ENCODE measurements around the gene EDRF1.
"Not testable (repeated sequence)": the region's sequence is repeated elsewhere in the genome, so short reads cannot be mapped to it uniquely, and the experiment has no call there.

The EDRF1 gene, protein sequence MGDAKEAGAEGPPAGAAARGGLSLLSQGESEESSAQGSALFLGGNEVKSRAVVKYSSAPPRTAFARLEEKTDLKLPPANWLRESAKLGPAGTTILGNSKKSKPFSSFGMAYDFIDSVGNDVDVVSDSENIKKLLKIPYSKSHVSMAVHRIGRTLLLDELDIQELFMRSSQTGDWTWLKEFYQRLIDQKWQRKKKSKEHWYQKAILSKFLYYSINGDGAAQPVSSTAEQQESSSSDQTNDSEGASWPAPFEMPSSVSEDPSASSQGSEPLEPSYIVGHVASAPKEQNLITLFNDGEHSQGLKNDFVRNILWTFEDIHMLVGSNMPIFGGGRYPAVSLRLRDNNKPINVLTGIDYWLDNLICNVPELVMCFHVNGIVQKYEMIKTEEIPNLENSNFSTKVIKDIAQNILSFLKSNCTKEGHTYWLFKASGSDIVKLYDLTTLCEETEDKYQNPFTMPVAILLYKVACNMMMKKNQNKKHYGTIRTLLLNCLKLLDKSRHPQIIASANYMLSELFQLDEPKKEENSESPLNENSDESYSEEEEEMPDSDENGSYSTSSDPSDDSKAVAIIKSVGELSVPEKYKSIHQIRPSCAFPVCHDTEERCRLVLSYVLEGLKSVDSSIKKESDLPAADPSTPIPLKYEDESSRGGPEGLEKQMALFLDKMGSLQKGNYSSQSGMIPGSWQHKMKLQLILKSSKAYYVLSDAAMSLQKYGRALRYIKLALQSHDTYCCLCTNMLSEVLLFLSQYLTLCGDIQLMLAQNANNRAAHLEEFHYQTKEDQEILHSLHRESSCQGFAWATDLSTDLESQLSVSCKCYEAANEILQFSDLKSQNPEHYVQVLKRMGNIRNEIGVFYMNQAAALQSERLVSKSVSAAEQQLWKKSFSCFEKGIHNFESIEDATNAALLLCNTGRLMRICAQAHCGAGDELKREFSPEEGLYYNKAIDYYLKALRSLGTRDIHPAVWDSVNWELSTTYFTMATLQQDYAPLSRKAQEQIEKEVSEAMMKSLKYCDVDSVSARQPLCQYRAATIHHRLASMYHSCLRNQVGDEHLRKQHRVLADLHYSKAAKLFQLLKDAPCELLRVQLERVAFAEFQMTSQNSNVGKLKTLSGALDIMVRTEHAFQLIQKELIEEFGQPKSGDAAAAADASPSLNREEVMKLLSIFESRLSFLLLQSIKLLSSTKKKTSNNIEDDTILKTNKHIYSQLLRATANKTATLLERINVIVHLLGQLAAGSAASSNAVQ

DNA sequence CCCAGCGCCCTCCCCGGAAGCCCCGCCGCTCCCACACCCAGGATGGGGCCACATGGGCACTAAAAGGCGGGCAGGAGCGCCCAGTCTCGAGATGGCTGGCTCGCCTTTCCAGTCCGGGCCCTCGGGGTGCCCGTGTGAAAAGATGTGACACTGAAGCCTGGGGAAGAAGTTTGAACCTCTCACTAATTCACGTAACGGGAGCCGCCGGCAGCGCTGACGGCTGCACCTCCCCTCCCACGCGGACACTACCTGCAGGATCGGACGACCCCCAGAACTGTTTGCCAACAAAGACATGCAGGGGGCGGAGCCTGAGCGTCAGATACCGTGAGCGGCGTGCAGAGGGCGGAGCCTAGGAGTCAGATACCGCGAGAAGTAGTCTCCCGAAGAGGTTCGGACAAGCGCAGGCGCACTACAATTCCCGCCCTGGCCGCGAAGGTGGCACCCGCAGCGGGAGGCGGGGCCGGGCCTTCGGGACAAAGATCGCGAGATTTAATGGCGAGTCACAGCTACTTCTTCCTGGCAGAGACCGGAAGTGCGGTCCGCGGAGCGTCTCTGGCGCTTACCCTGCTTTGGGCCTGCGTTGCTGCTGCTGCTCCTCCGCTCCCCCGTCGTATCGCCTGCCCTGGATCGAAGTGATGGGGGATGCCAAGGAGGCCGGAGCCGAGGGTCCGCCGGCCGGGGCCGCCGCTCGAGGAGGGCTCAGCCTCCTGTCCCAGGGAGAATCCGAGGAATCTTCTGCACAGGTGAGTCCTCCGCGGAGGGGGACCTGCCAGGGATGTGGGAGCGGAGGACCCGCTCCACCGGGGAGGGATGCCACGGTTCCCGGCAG is at the start of gene EDRF1:
Gene EDRF1 (plus strand): TSS at position 537 of the 829 bp plus-strand sequence. CDS start 99 bp downstream, at position 636.
- peak; percentile 97 to 99 for DNase-seq (ENCODE audit: low read depth in 2 of 2)

DNA sequence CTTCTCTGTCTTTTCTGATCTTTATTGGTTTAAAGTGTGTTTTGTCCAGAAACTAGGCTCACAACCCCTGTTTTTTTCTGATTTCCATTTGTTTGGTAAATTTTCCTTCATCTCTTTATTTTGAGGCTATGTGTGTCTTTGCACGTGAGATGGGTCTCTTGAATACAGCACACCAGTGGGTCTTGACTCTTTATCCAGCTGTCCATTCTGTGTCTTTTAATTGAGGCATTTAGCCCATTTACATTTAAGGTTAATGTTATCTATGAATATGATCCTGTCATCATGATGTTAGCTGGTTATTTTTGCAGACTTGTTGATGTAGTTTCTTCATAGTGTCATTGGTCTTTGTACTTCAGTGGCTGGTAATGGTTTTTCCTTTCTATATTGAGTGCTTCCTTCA is 46.6 kb upstream of the EDRF1 start:
- DNase-seq (ENCODE audit: low read depth in 2 of 2) = no peak

DNA sequence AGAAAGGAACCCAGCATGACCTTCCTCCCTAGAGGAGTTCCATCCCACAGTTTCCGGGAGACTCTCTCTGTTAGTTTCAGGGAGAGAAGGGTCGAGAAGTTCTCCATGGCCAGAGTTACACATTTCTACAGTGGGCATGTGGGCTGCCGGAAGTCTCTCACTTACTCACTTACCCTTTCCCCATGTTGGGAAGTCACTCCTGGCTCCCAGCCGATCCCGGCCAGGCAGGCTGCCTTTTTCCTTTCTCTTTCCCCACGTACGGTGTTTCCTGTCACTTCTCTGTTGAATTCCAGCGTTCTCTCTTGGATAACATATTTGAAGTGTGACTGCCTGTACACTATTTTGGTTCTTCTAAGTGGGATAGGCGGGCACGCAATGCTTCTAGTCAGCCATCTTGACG is 40.1 kb upstream of the EDRF1 start:
- no peak for DNase-seq (ENCODE audit: low read depth in 2 of 2)

DNA sequence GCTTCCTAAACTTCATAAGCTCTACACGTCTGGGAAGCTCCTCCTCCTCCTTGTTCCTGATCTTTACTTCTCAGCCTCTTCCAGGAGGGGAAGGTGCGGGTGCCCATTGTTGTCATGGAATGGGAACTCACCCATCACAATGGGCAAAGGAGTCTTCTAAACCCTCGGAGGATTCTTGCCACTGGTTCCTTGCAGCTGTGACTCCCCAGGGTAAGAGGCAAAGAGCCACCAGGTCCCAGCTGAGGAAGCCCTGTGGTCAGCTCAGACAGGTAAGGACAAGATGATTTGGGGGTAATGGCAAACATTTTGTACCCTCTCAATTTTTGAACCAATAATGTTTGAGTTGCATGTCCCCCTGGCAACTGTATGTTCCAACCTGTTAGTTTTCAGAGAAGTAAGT is 36.4 kb upstream of the EDRF1 start, which contains the start of gene TEX36:
Gene TEX36 (minus strand): TSS at position 101 of the 400 bp plus-strand sequence. CDS start 174 bp downstream, outside the sequence.
- no peak for DNase-seq (ENCODE audit: low read depth in 2 of 2)

DNA sequence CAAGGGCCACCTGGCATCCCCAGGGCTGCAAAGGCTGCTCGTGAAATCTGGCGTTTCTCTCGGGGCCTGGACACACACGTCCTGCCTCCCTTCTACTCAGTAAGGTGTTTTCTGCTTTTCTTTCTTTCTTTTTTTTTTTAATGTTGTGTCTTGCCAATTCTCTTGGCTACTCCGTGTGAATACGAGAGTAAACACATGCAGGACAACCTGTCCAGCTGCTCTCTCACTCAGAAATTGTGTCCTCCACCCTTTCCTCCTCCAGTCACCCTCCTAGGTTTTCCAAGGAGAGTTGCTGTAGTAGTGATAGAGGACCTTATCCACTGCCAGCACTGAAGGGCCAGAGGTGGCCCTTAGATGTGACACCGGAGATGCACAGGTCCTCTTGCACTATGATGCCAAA is 35.7 kb upstream of the EDRF1 start:
- DNase-seq (ENCODE audit: low read depth in 2 of 2) = no peak

DNA sequence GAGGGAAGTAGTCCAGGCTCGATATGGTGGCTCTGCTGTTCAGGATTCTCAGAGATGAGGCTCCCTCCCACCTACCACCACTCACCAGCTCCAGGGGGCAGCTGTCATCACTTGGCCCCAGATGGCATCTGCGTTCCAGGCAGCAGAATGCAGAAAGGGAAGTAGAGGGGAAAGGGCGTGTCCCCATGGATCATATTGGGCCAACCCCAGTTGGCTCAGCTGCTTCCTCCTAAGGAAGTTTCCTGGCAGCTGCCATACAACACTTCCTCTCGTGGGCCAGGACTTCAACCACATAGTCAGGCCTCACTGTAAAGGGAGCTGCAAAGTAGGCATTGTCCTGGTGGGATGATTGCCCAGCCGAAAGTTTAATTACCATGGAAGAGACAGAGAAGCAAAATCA is 34.9 kb upstream of the EDRF1 start:
- no peak for DNase-seq (ENCODE audit: low read depth in 2 of 2)

DNA sequence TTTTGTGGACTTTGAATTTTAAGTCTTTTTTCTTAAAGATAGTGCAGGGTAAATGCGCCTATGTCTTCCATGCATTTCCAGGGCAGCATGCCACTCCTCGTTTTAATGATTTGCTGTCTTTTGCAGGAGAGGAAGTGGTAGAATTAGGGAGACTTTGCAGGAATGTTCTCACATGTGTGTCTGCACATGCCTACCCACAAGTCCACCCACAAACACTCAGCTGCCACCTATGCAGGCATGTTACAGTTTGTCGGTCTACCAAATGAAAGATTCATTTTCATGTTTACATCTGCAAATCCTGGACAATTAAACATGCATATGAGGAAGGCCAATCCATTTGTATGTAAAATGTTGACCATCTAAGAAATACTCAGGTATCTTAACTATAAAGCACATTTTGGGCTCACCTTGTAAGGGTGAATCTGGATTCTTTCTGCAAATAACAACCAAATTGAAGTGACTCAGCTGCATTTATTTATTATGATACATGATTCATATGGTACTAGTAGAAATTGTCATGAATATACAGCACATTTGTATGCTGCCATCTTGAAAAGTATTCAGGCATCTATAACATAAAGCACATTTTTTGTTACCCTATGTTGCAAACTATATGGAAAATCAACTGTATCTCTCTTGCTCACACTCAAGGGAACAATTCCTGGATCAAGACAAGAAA is 31.9 kb upstream of the EDRF1 start:
- no peak for DNase-seq (ENCODE audit: low read depth in 2 of 2)

DNA sequence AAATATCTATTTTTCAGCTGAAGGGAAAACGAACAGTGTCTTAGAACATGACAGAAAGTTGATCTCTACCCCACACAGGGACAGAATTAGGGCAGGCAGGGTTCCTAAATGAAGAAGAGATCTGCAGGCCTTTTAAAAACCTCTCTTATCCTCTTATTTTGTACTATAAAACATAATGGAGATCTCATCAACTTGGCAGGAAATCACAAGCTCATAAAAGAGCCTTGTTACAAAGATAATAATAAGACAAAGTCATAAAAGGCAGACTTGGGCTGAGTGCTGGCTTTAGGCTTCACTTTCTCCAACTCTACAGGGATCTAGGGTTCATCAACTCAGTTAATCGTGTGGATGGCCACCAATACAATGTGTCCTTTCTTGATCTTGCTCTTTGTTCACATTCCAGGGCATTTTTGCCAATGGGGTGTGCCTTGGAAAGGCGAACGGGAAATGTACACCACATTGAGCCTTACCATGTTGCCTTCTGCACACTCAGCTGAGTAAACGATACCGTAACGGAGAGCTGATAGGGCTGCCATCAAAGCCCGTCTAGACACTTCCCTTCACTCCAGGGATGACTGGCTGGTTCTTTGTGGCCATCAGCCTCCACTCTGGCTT is 29.4 kb upstream of the EDRF1 start:
- no peak for DNase-seq (ENCODE audit: low read depth in 2 of 2)

DNA sequence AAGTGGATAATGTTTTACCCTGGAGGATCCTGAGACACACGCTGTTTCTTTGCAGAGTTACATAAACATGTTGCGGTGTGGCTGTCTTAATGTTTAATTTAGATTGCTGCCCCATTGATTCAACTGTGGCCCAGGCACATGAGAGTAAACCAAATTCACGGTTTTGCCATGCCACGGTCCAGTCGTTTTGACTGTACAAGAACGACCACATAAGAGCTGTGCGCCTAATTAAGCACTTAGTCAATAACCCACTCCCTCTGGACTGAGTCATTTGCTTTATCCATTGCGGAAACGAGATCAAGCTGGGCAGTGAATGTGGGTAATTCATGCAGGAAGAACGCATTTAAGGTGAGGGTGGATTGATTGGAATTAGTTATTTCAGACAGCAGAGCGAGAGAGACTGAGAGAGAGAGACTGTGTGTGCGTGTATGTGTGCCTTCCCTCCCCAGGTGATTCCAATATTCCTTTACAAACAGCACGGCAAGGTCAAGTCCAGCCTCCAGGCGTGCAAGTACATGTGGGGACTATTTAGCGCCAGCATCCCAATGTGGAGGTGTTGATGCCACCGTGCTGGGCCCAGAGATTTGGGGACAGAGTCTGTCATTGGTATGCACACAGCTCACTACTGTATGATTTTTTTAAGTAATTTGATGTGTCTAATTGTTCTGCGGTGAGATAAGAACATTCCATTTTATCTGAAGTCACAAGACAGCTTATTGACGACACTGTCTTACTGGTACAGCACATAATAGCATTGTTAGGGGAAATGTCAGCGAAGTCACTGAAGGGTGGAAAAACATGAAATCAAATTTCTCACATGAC is 28.1 kb upstream of the EDRF1 start:
- no peak for DNase-seq (ENCODE audit: low read depth in 2 of 2)

DNA sequence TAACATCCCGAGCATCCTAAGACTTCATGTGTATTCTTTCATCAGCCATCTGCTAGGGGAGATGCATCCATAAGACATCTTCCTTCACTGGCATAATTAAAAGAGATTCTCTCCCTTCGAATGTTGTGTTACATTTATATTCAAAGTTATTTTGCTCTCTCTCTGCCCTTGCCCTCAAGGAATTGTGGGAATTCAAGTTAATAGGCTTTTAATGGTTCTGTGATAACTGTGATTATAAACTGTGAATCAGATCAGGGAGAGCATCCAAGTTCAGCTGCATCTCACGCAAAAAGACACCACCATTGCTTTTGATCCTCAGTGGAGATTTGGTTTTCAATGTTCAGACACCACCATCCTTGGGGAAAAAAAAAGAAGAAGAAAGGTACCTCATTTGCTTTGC is 27.3 kb upstream of the EDRF1 start:
- DNase-seq (ENCODE audit: low read depth in 2 of 2) = no peak

DNA sequence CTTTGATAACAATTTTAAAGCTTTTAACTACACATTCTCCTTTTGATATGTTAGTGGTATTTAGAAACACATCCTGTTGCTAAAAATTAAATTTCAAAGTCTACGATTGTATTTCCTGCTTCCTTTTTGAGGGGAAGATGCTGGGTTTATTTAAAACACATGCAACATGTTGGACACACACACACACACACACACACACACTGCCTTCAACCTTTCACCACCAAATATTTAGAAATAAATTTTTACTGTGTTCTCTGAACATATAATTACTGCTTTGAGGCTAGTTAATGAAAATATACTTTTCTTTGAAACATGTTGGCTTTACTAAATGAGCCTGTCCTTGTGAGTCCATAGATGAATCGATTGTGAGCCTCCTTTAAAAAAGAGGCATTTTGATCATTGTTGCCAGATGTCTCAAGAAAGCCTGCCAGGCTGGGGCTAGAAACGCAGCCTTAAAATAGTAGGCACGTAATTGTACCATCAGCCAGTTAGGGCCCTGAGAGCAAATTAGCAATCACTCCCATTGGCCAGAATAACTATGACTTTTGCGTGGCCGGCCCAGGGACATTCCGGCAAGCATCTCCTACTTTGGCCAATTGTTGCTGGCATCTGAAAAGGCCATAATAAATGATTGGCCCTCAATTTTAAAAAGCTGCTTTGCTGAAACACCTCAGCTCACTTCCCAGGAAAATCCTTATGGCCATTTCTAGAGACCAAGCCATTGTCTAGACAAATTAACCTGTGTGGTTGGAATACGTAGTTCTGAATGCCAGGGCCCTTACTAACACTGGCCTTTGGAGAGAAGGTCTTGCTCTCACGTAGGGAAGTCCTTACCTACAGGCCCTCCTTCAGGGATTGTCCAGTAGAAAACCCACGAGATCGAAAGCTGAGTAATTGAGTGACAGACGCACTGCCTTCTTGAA is 26.6 kb upstream of the EDRF1 start:
- DNase-seq (ENCODE audit: low read depth in 2 of 2) = no peak

DNA sequence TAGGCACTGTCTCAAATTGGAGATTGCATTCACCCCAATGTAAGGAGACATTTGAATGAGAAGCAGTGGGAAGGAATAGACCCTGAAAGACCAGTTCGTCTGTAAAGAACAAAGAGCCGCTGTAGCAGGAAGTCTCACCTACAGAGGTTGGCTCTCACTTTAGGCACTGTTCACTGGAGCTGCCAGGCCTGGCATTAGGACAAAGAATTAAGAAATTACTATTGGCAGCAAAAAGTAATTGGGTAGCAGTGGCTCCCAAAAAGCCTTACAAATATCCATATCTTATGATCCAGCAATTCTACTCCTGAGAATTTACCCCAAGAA is 26.0 kb upstream of the EDRF1 start:
- DNase-seq (ENCODE audit: low read depth in 2 of 2) = no peak

DNA sequence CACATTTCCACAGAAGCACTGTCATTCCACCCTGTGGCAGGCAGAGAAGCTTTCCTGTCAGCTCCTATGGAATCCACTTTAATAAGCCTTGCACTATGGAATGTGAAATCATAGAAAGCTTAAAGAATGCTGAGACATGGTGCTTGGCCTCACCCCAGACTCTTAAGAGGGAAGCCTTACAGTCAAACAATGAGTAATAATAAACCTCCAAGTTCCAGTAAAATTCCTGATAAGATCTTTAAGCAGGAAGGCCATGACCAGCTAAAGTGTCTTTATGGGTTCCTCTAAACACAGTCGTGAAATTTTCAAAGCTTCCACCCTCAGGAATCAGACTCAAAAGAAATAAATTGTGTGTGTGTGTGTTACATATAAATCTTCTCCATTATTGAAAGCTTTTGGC is 24.6 kb upstream of the EDRF1 start:
- no peak for DNase-seq (ENCODE audit: low read depth in 2 of 2)

DNA sequence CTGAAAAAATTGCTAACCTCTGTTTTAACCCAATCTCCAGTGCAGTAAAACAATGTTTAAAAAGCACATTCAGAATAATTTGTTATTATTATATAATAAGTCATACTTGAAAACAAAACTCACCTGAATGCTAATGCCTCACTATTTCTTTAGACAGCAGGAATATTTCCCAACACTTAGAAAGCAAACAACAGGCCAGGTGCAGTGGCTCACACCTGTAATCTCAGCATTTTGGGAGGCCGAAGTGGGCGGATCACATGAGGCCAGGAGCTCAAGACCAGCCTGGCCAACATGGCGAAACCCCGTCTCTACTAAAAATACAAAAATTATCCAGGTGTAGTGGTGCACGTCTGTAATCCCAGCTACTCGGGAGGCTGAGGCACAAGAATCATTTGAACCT is 22.6 kb upstream of the EDRF1 start:
- not testable (repeated sequence) for DNase-seq (ENCODE audit: low read depth in 2 of 2)

DNA sequence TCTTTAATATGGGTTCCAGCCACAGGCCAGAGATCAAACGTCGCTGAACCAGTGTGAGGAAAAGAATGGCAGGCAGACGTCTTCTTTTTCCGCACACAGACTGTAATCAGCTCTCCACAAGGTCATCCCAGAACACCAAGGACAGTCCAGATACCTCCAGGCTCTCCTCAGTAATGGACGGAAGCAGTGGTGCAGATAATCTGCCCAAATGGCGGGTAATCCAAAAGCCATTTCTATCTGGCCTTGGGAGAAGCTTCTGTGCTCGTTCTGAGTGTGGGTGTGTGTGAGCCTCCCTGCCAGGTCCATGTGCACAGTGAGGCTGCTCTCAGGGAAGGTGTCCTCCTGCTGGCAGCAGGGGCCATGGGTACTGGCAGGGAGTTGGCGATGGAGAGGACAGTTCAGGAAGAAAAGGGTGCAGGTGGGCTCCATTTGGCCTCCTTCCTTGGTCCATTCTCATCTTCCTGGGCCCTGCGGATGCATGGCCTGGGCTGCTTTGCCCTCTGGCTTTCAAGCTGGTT is 21.0 kb upstream of the EDRF1 start:
- no peak for DNase-seq (ENCODE audit: low read depth in 2 of 2)

DNA sequence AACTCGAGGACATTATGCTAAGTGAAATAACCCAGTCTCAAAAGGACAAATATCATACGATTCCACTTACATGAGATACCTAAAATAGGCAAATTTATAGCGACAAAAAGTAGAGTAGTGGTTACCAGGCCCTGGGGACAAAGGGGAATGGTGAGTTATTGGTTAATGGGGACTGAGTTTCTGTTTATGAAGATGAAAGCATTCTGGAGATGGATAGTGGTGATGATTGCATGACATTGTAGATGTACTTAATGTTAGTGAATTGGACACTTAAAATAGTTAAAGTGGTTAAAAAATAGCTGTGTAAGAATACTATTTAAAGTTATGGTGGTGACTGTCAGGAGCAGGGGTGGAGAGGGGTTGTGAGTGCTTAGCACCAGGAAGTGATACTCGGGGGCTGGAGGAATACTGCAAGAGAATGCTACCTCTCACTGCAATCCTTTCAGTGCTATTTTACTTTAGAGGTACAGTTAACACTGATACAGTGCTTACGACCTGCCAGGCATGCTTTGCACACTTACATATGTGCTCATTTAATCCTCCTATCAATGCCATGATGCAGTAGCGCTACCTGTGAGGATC is 19.9 kb upstream of the EDRF1 start:
- DNase-seq (ENCODE audit: low read depth in 2 of 2) = no peak

DNA sequence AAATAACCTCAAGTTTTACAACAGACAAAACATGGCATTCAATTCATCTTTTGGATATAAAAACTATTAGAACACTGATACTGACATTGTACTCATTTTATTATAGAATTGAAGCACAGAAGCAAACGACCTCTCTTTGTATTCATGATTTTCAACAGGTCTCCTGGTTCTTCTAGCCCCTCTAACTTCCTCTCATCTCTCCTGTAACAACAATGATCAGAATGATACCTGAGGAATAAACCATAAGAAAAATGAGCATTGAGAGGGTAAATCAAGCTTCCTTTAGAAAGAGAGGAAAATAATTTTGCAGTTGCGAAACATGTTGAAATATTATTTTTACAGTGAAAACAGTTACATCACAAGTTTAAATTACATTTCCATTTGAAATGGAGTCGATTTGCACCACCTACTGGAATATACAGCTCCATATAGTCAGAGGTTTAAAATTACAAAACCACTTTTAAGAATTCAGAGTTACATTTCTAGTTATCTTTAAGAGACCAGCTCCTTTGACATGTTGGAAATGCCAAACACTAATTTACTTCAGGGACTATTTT is 19.1 kb upstream of the EDRF1 start:
- no peak for DNase-seq (ENCODE audit: low read depth in 2 of 2)
